ENCODE results near the gene POLD4.
A peak's percentile ranks its signal among the peaks of the same experiment; 100 is the strongest.

POLD4 gene

DNA sequence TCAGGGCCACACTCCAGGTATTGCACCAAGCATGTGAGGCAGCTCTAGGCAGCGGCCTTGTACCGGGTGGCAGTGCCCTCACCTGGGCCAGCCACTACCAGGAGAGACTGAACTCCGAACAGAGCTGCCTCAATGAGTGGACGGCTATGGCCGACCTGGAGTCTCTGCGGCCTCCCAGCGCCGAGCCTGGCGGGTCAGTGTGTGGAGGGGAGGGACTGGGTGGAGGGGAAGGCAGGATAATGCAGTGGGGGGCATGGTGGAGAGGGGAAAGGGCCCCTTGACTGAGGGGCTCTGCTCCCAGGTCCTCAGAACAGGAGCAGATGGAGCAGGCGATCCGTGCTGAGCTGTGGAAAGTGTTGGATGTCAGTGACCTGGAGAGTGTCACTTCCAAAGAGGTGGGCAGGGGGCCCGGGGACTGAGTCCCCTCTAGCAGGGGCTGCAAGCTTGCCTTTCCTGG is 45.8 kb downstream of the POLD4 start:
- H3K4me3 ChIP-seq (ENCODE audit: low read length) = no peak overlapping the region
- TF ChIP-seq, protein P1, sequence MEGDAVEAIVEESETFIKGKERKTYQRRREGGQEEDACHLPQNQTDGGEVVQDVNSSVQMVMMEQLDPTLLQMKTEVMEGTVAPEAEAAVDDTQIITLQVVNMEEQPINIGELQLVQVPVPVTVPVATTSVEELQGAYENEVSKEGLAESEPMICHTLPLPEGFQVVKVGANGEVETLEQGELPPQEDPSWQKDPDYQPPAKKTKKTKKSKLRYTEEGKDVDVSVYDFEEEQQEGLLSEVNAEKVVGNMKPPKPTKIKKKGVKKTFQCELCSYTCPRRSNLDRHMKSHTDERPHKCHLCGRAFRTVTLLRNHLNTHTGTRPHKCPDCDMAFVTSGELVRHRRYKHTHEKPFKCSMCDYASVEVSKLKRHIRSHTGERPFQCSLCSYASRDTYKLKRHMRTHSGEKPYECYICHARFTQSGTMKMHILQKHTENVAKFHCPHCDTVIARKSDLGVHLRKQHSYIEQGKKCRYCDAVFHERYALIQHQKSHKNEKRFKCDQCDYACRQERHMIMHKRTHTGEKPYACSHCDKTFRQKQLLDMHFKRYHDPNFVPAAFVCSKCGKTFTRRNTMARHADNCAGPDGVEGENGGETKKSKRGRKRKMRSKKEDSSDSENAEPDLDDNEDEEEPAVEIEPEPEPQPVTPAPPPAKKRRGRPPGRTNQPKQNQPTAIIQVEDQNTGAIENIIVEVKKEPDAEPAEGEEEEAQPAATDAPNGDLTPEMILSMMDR (conservative IDR thresholded peaks at IDR 0.05; ENCODE audit: low read length) = no peak
- no peak for DNase-seq (ENCODE audit: low read depth)

DNA sequence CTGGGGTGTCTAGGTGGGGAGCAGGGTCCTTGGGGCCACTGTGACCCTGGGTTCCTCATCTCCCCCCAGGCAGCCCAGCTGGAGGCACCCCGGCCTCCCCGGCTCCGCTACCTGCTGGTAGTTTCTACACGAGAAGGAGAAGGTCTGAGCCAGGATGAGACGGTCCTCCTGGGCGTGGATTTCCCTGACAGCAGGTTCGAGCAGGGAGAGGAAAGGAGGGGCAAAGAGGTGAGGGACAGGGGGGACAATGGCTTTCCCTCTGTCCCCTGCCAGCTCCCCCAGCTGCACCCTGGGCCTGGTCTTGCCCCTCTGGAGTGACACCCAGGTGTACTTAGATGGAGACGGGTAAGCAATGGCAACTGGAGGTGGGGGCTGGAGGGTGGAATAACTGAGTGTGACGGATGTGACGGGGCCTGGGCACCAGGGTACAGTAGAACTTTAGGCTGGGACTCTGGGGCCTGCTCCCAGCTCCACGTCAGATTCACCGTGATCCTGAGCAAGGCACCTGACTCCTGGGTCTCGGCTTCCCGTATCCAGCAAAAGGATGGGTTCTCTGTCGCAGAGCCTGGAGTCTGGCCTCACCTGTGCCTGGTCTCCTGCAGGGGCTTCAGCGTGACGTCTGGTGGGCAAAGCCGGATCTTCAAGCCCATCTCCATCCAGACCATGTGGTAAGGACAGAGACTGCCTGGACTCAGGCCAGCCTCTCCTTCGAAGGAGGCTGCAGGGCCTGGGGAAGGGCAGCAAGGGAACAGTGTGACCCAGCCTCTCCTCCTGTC is 46.4 kb downstream of the POLD4 start:
- TF ChIP-seq, protein P1 (conservative IDR thresholded peaks at IDR 0.05; ENCODE audit: low read length) = no peak
- no peak overlapping the region for H3K4me3 ChIP-seq (ENCODE audit: low read length)
- no peak for DNase-seq (ENCODE audit: low read depth)

DNA sequence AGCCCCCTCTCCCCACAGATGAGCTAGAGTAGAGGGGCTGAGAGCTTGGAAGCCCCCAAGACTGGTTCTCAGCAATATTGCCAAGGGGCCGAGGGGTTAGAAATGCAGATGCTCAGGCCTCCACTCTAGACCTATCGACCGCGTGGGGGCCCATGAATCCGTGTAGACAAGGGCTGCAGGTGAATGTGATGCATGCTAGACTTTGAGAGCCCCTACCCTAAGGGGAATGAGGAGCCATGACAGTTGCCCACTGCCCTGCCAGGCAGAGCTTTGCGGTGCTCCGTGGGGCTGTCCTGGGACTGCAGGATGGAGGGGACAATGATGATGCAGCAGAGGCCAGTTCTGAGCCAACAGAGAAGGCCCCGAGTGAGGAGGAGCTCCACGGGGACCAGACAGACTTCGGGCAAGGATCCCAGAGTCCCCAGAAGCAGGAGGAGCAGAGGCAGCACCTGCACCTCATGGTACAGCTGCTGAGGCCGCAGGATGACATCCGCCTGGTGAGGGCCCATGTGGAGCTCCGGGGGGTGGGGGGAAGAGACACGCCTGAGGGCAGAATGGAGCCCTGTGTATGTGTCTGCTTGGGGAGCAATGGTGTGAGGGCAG is 48.7 kb downstream of the POLD4 start:
- TF ChIP-seq, protein P1 (conservative IDR thresholded peaks at IDR 0.05; ENCODE audit: low read length) = no peak
- H3K4me3 ChIP-seq (ENCODE audit: low read length) = peak overlapping the region; percentile 58
- DNase-seq (ENCODE audit: low read depth) = no peak

DNA sequence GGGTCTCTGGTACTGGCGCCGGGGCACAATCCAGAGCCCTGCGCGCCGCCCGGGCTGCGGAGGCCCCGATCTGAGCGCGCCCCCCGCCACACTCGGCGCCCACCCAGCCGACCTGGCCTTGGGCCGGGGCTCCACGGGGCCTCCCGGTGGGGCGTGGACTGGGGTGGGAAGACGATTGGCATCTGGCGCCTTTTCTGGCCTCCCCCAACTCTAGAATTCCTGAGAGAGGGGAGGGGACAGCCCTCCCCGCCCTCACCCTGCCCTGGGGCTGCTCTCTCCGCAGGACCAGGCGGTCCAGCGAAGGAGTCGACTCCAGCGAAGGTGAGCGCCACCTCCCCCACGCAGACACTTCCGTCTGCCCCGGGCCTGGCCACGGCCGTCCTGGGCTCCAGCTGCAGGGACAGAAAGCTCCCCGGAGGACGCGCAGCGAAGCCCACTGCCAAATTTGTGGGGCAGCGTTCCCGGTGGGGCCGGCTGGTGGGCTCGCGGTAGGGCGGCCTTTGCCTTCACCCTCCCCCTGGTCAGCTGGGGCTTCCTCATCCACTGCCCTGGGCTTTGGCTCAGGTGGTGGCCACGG is 49.4 kb downstream of the POLD4 start:
- no peak for DNase-seq (ENCODE audit: low read depth)
- peak overlapping the region; percentile 58 for H3K4me3 ChIP-seq (ENCODE audit: low read length)
- TF ChIP-seq, protein P1 (conservative IDR thresholded peaks at IDR 0.05; ENCODE audit: low read length) = no peak

DNA sequence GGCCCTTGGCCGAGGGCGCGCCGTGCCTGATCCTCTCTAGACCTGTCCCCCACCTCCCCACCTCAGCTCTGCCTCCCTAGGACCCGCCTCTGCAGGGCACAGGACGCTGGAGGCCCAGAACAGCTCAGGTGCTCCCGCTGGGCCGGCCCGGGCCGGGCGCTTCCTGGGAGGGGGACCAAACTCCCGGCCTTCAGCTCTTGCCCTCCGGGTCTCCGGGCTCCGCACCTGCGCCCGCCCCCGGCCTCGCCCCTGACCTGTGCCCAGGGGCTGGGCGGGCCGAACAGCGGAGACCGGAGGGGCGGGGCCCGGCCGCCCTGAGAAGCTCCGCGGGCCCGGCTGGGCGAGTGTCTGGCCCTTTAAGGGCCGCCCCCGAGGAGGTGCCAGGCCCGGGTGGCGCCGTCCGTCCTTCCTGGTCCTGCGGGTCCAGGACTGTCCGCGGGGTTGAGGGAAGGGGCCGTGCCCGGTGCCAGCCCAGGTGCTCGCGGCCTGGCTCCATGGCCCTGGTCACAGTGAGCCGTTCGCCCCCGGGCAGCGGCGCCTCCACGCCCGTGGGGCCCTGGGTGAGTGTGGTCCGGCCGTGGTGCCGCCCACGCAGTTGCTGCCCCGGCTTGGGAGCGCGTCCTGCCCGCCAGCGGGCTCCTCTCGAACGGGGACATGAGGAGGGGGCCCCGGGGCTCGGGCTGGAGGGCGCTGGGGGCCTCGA is 50.1 kb downstream of the POLD4 start, which contains the start of gene SSH3:
SSH3 (plus strand) TSS at position 399 of the 703 bp plus-strand sequence; CDS start at position 495, 96 bp downstream.
- H3K4me3 ChIP-seq (ENCODE audit: low read length) = peak within 1 kb of the TSS; percentile 58
- peak; percentile 48 for DNase-seq (ENCODE audit: low read depth)
- TF ChIP-seq, protein P1 (conservative IDR thresholded peaks at IDR 0.05; ENCODE audit: low read length) = no peak

DNA sequence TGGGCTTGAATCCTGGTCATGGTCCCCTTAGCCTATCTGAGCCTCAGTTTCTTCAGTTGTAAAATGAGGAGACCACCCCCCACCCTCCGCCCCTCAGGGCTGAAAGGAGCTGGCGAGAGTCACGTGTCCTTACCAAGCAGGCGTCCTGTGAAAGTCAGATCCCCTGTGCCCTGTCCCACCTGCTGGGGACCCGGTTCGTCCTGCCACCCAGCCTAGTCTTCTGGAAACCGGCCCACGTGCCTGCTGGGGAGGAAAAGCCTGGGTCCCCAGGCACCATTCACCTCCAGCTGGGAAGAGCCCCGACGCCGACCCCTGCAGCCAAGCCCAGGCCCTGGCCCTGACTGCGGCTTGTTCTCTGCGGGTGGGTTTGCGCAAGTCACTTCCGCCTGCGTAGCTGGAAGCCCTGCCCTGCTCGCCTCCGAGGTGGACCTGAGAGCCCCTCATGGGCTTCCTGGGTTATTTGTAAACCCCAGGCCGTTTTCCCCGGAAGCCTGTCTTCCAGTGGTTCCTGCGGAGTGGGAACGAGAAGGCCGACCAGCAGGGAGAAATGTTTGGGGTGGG is 50.7 kb downstream of the POLD4 start:
- DNase-seq (ENCODE audit: low read depth) = peak; percentile 27
- H3K4me3 ChIP-seq (ENCODE audit: low read length) = peak overlapping the region; percentile 58
- TF ChIP-seq, protein P1 (conservative IDR thresholded peaks at IDR 0.05; ENCODE audit: low read length) = no peak
